ENCODE measurements around the gene OMA1. TPM values are rescaled to one million over a fixed set of nuclear protein-coding genes. Genes with fewer than 3 reads are reported as not detected.
"Not testable (repeated sequence)": the region's sequence is repeated elsewhere in the genome, so short reads cannot be mapped to it uniquely, and the experiment has no call there.

The OMA1 gene
- polyA plus RNA-seq, 2 donors = 10.6 to 19.5 TPM

GRCh38 chr1:58505286-58505685 is 41.2 kb downstream of the OMA1 start:
- H3K9me3 ChIP-seq (ENCODE audit: control insufficient read depth in 2 of 2, insufficient read depth in 1 of 2, low read depth in 1 of 2, low read length in 1 of 2) = no peaks in the 10 kb centered on the region
- H3K27me3 ChIP-seq (ENCODE audit: control insufficient read depth in 1 of 2, insufficient read depth in 2 of 2, low read length in 2 of 2) = no peaks in the 10 kb centered on the region
- H3K4me1 ChIP-seq (ENCODE audit: control insufficient read depth in 2 of 2, insufficient read depth in 2 of 2, low read length in 1 of 2) = no peaks in the 10 kb centered on the region
- WGBS, 2 donors = 84 to 91% methylated on average over 4 of the region's 4 CpGs
- H3K27ac ChIP-seq (ENCODE audit: low read depth in 2 of 2, low read length in 1 of 2) = no peak overlapping the region
- no peak overlapping the region for H3K4me3 ChIP-seq (ENCODE audit: low read depth in 1 of 2, low read length in 2 of 2)
- H3K36me3 ChIP-seq (ENCODE audit: control insufficient read depth in 2 of 2, insufficient read depth in 2 of 2, low read length in 1 of 2) = peaks cover 0 to 7% of the 10 kb centered on the region in 2 donors

DNA sequence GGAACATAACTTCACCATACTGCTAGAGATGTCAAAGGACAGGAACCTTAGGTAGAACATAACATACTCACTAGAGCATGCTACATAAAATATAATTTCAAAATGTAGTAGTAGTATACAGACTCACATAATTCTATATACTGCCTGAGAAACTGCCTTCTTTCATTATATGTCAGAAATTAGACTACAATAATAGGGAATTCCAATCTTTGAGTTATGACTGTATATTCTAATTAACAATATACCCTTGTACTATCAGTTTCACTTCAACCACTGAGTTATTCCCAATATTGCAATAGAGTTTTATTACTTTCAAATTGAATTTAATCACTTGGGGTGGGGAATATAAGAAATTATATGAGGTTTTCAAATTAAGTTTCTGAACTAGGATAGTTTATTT is 44.0 kb downstream of the OMA1 start:
- no peaks in the 10 kb centered on the region for H3K9me3 ChIP-seq (ENCODE audit: control insufficient read depth in 2 of 2, insufficient read depth in 1 of 2, low read depth in 1 of 2, low read length in 1 of 2)
- H3K36me3 ChIP-seq (ENCODE audit: control insufficient read depth in 2 of 2, insufficient read depth in 2 of 2, low read length in 1 of 2) = peaks cover 0 to 2% of the 10 kb centered on the region in 2 donors
- H3K27me3 ChIP-seq (ENCODE audit: control insufficient read depth in 1 of 2, insufficient read depth in 2 of 2, low read length in 2 of 2) = no peaks in the 10 kb centered on the region
- H3K4me3 ChIP-seq (ENCODE audit: low read depth in 1 of 2, low read length in 2 of 2) = no peak overlapping the region
- H3K4me1 ChIP-seq (ENCODE audit: control insufficient read depth in 2 of 2, insufficient read depth in 2 of 2, low read length in 1 of 2) = no peaks in the 10 kb centered on the region
- H3K27ac ChIP-seq (ENCODE audit: low read depth in 2 of 2, low read length in 1 of 2) = no peak overlapping the region

DNA sequence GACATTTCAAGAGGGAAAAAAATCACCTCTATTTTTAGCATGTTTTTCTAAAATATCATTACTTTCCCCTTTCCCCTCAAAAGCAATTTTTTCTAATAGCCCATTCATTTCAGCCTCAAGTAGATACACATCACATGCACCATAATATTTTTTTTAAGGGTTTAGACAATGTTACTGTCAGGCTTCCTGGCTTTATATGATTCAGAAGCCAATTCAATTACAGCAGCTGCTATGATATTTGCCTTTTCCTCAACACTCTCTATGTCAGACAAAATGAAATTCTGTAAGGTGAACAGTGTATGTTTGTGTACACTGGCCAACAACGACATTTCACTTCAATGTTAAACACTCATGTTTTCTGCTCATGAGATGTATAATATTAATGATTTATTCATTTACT is 46.5 kb downstream of the OMA1 start:
- Histone ChIP-seq H3K27ac (ENCODE audit: low read depth in 2 of 2, low read length in 1 of 2) (no peak overlapping the region), H3K4me3 (ENCODE audit: low read depth in 1 of 2, low read length in 2 of 2) (no peak overlapping the region), H3K27me3 (ENCODE audit: control insufficient read depth in 1 of 2, insufficient read depth in 2 of 2, low read length in 2 of 2) (no peaks in the 10 kb centered on the region), H3K9me3 (ENCODE audit: control insufficient read depth in 2 of 2, insufficient read depth in 1 of 2, low read depth in 1 of 2, low read length in 1 of 2) (no peaks in the 10 kb centered on the region), H3K4me1 (ENCODE audit: control insufficient read depth in 2 of 2, insufficient read depth in 2 of 2, low read length in 1 of 2) (no peaks in the 10 kb centered on the region), H3K36me3 (ENCODE audit: control insufficient read depth in 2 of 2, insufficient read depth in 2 of 2, low read length in 1 of 2) (peaks cover 0 to 2% of the 10 kb centered on the region in 2 donors)
- WGBS, 2 donors = 56 to 58% methylated on average over 1 of the region's 1 CpG

DNA sequence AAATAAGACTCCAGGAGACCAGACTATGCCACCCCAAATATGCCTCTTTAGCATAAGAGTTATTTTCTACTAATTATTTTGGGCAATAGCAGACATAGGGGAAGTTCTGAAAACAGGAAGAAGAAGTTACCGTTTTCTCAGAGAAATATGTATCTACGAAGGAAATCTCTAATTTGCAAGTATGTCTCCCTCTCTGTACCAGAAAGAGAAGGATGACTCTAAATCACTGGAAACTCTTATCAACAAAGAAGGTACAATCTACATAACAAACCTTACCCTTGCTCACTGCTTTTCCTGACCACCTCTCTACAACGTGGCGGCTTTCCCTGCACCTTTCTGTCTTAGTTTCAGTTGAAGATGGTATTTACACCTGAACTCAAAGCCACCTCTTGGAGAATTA is 49.0 kb downstream of the OMA1 start:
- Histone ChIP-seq H3K36me3 (ENCODE audit: control insufficient read depth in 2 of 2, insufficient read depth in 2 of 2, low read length in 1 of 2) (peaks cover 0 to 2% of the 10 kb centered on the region in 2 donors), H3K9me3 (ENCODE audit: control insufficient read depth in 2 of 2, insufficient read depth in 1 of 2, low read depth in 1 of 2, low read length in 1 of 2) (no peaks in the 10 kb centered on the region), H3K4me1 (ENCODE audit: control insufficient read depth in 2 of 2, insufficient read depth in 2 of 2, low read length in 1 of 2) (no peaks in the 10 kb centered on the region), H3K4me3 (ENCODE audit: low read depth in 1 of 2, low read length in 2 of 2) (no peak overlapping the region), H3K27ac (ENCODE audit: low read depth in 2 of 2, low read length in 1 of 2) (no peak overlapping the region), H3K27me3 (ENCODE audit: control insufficient read depth in 1 of 2, insufficient read depth in 2 of 2, low read length in 2 of 2) (no peaks in the 10 kb centered on the region)
- WGBS, 2 donors = 82 to 84% methylated on average over 4 of the region's 4 CpGs

DNA sequence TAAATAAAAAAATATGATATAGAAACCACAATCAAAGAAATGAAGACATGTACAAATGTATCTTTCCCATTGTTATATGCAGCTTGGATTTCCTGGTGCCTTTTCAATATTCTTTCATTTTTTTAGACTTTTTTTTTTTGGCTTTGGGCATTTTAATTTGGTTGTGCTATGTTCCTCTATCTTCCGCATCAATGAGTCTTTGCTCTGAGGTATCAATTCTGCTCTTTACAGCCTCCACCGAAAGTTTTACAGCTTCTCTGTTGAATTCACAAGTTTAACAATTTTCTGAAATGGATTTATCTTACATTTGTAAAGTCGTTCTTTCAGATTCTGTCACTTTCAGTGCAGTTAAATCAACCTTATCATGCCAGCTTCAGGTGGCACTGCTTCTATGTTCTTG is 50.5 kb downstream of the OMA1 start:
- H3K27ac ChIP-seq (ENCODE audit: low read depth in 2 of 2, low read length in 1 of 2) = no peak overlapping the region
- H3K36me3 ChIP-seq (ENCODE audit: control insufficient read depth in 2 of 2, insufficient read depth in 2 of 2, low read length in 1 of 2) = no peaks in the 10 kb centered on the region
- no peaks in the 10 kb centered on the region for H3K4me1 ChIP-seq (ENCODE audit: control insufficient read depth in 2 of 2, insufficient read depth in 2 of 2, low read length in 1 of 2)
- WGBS, 2 donors = 91 to 97% methylated on average over 3 of the region's 3 CpGs
- H3K4me3 ChIP-seq (ENCODE audit: low read depth in 1 of 2, low read length in 2 of 2) = no peak overlapping the region
- no peaks in the 10 kb centered on the region for H3K27me3 ChIP-seq (ENCODE audit: control insufficient read depth in 1 of 2, insufficient read depth in 2 of 2, low read length in 2 of 2)
- H3K9me3 ChIP-seq (ENCODE audit: control insufficient read depth in 2 of 2, insufficient read depth in 1 of 2, low read depth in 1 of 2, low read length in 1 of 2) = no peaks in the 10 kb centered on the region

DNA sequence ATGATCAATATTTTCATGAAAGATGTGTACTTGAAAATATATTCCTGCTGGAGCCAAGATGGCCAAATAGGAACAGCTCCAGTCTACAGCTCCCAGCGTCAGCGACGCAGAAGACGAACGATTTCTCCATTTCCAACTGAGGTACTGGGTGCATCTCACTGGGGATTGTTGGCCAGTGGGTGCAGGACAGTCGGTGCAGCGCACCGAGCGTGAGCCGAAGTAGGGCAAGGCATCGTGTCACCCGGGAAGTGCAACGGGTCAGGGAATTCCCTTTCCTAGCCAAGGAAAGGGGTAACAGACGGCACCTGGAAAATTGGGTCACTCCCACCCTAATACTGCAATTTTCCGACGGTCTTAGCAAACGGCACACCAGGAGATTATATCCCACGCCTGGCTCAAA is 57.6 kb downstream of the OMA1 start:
- H3K27ac ChIP-seq (ENCODE audit: low read depth in 2 of 2, low read length in 1 of 2); H3K9me3 ChIP-seq (ENCODE audit: control insufficient read depth in 2 of 2, insufficient read depth in 1 of 2, low read depth in 1 of 2, low read length in 1 of 2); H3K36me3 ChIP-seq (ENCODE audit: control insufficient read depth in 2 of 2, insufficient read depth in 2 of 2, low read length in 1 of 2); H3K4me3 ChIP-seq (ENCODE audit: low read depth in 1 of 2, low read length in 2 of 2); H3K27me3 ChIP-seq (ENCODE audit: control insufficient read depth in 1 of 2, insufficient read depth in 2 of 2, low read length in 2 of 2); H3K4me1 ChIP-seq (ENCODE audit: control insufficient read depth in 2 of 2, insufficient read depth in 2 of 2, low read length in 1 of 2): not testable (repeated sequence)
- WGBS, 2 donors = 97 to 98% methylated on average over 18 of the region's 18 CpGs

DNA sequence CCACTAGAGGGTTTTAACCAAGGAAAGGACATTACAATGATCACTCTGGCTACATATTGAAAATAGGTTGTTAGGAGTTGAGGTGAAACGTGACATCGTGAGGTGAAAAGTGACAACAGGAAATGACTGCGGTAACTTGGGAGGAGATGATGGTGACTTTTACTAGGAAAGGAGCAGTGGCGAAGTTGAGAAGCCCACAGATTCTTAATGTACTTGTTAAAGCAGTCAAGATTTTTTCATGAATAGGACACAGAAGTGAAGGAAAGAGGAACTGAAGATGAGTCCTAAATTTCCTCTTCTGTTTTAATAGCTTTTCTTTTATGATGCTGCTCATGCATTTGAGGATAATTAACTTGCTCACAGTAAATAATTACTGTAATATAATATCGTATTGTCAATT is 59.5 kb downstream of the OMA1 start:
- no peaks in the 10 kb centered on the region for H3K4me1 ChIP-seq (ENCODE audit: control insufficient read depth in 2 of 2, insufficient read depth in 2 of 2, low read length in 1 of 2)
- peaks cover 0 to 11% of the 10 kb centered on the region in 2 donors for H3K36me3 ChIP-seq (ENCODE audit: control insufficient read depth in 2 of 2, insufficient read depth in 2 of 2, low read length in 1 of 2)
- WGBS, 2 donors = 88 to 94% methylated on average over 5 of the region's 5 CpGs
- H3K27ac ChIP-seq (ENCODE audit: low read depth in 2 of 2, low read length in 1 of 2) = no peak overlapping the region
- H3K27me3 ChIP-seq (ENCODE audit: control insufficient read depth in 1 of 2, insufficient read depth in 2 of 2, low read length in 2 of 2) = no peaks in the 10 kb centered on the region
- H3K9me3 ChIP-seq (ENCODE audit: control insufficient read depth in 2 of 2, insufficient read depth in 1 of 2, low read depth in 1 of 2, low read length in 1 of 2) = peaks cover 0 to 3% of the 10 kb centered on the region in 2 donors
- H3K4me3 ChIP-seq (ENCODE audit: low read depth in 1 of 2, low read length in 2 of 2) = no peak overlapping the region

DNA sequence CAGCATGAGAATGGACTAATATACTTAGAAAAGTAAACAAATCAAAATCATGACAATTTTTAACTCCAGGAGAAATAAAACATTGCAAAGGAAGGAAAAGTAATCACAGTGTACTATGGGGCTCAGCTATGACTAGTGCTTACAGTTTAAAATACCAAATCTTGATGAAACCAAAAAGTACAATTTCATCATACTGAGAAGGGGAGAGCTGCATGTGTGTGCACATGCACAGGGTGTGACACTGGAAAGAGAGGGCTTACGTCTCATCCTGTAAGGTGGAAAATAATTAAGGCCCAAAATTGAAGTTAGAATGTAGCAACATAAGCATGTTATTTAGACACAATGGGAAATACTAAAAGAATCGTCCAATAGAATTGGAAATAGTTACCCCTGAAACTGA is 64.6 kb downstream of the OMA1 start:
- H3K27ac ChIP-seq (ENCODE audit: low read depth in 2 of 2, low read length in 1 of 2) = no peak overlapping the region
- H3K27me3 ChIP-seq (ENCODE audit: control insufficient read depth in 1 of 2, insufficient read depth in 2 of 2, low read length in 2 of 2) = no peaks in the 10 kb centered on the region
- no peaks in the 10 kb centered on the region for H3K4me1 ChIP-seq (ENCODE audit: control insufficient read depth in 2 of 2, insufficient read depth in 2 of 2, low read length in 1 of 2)
- no peak overlapping the region for H3K4me3 ChIP-seq (ENCODE audit: low read depth in 1 of 2, low read length in 2 of 2)
- H3K9me3 ChIP-seq (ENCODE audit: control insufficient read depth in 2 of 2, insufficient read depth in 1 of 2, low read depth in 1 of 2, low read length in 1 of 2) = no peaks in the 10 kb centered on the region
- 96 to 97% methylated on average over 2 of the region's 2 CpGs for WGBS, 2 donors
- peaks cover 0 to 7% of the 10 kb centered on the region in 2 donors for H3K36me3 ChIP-seq (ENCODE audit: control insufficient read depth in 2 of 2, insufficient read depth in 2 of 2, low read length in 1 of 2)

GRCh38 chr1:58480191-58480590 is 66.3 kb downstream of the OMA1 start:
- 95% methylated on average over 2 of the region's 2 CpGs for WGBS, 2 donors
- peaks cover 0 to 7% of the 10 kb centered on the region in 2 donors for H3K36me3 ChIP-seq (ENCODE audit: control insufficient read depth in 2 of 2, insufficient read depth in 2 of 2, low read length in 1 of 2)

DNA sequence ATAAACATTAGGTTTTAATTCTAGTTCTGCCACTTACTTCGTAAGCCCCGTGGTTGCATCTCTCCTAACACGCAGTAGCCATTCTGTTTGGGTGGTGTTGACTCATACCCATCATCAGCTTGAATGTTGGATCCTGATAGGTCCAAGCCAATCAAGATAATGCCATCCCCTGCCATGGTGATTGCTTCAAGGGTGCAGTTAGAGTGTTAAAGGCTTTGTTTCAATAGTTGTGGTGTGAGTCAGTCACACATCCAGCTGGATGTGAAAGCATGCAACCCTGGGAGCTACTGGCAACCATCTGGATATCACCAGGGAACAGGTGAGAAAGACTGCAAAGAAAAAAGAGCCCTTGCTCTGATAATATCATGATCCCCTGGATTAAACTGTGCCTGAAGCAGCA is 69.1 kb downstream of the OMA1 start:
- H3K27me3 ChIP-seq (ENCODE audit: control insufficient read depth in 1 of 2, insufficient read depth in 2 of 2, low read length in 2 of 2) = no peaks in the 10 kb centered on the region
- WGBS, 2 donors = 94 to 95% methylated on average over 3 of the region's 3 CpGs
- H3K4me1 ChIP-seq (ENCODE audit: control insufficient read depth in 2 of 2, insufficient read depth in 2 of 2, low read length in 1 of 2) = no peaks in the 10 kb centered on the region
- H3K4me3 ChIP-seq (ENCODE audit: low read depth in 1 of 2, low read length in 2 of 2) = no peak overlapping the region
- H3K27ac ChIP-seq (ENCODE audit: low read depth in 2 of 2, low read length in 1 of 2) = no peak overlapping the region
- peaks cover 0 to 3% of the 10 kb centered on the region in 2 donors for H3K9me3 ChIP-seq (ENCODE audit: control insufficient read depth in 2 of 2, insufficient read depth in 1 of 2, low read depth in 1 of 2, low read length in 1 of 2)
- no peaks in the 10 kb centered on the region for H3K36me3 ChIP-seq (ENCODE audit: control insufficient read depth in 2 of 2, insufficient read depth in 2 of 2, low read length in 1 of 2)

More at GRCh38 chr1:58480191-58480590, 66.3 kb downstream of the OMA1 start:
- Histone ChIP-seq H3K9me3 (ENCODE audit: control insufficient read depth in 2 of 2, insufficient read depth in 1 of 2, low read depth in 1 of 2, low read length in 1 of 2) (no peaks in the 10 kb centered on the region), H3K4me1 (ENCODE audit: control insufficient read depth in 2 of 2, insufficient read depth in 2 of 2, low read length in 1 of 2) (no peaks in the 10 kb centered on the region), H3K27ac (ENCODE audit: low read depth in 2 of 2, low read length in 1 of 2) (no peak overlapping the region), H3K27me3 (ENCODE audit: control insufficient read depth in 1 of 2, insufficient read depth in 2 of 2, low read length in 2 of 2) (no peaks in the 10 kb centered on the region), H3K4me3 (ENCODE audit: low read depth in 1 of 2, low read length in 2 of 2) (no peak overlapping the region)
